NCI-H2171 treated with DMSO at 0.1 percent for 48 hours (cell line): ENCODE data around the gene MEOX2.

Experiments
- DNase-seq: peaks from one replicate; lab custom pipeline; 2025; lab: John Stamatoyannopoulos, UW

MEOX2 gene

GRCh38 chr7:15686295-15686956 is at the start of gene MEOX2:
MEOX2 (minus strand) TSS chr7:15686683; CDS start chr7:15686402, 281 bp downstream.
- DNase-seq = no peak

- DNase-seq = no peak
Observed at GRCh38 chr7:15729746-15730145, 43.3 kb upstream of the MEOX2 start.

- no peak for DNase-seq
Observed at GRCh38 chr7:15725051-15725450, 38.6 kb upstream of the MEOX2 start.

- DNase-seq = no peak
Observed at GRCh38 chr7:15723841-15724240, 37.4 kb upstream of the MEOX2 start.

DNA sequence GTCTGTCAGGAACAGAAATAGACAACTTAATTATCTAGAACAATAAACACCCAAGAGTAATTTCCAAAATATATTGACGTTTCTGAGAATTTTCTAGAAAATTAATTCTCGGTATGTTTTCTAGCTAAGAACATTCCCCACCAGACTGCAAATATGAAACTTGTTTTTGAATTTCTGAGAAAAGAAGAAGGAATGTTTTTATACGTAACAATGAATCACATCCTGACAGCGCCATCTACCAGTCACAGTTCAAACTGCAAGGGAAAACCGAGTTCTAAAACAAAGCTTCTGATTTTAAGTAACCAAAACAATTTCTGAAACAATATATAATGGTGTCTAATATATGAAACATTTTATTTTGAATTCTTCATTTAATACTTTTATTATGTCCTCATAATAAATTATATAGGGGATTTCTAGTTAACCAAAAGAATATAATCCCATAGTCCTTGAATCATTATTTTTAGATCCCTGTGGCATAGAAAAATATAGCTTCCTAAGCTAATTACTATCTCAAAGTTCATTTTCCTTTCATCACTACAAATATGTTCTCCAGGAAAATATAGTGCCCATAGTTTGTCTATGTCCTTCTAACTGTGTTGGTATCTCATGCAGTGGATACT is 34.5 kb upstream of the MEOX2 start:
- DNase-seq = peak; percentile 50

- DNase-seq = no peak
Observed at GRCh38 chr7:15719311-15719710, 32.8 kb upstream of the MEOX2 start.

GRCh38 chr7:15715435-15715834 is 29.0 kb upstream of the MEOX2 start:
- no peak for DNase-seq

- DNase-seq = no peak
Observed at GRCh38 chr7:15709978-15710377, 23.5 kb upstream of the MEOX2 start.

DNA sequence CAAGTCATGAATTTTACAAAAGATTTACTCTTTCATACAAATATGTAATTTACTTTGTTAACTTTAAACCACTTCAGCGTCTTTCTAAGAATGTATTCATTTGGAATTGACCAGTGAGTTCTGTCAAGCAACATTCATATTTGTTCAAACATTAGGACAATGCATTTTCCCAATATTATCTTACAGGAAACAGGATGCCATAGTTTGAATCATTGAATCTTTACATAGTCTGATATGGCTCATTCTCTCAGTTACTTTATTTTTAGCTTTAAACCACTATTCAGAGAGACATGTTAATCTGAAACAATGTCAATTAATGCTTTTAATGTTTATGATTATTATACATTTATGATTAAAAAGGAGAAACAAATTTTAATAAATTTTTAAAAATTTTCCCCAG is 21.1 kb upstream of the MEOX2 start:
- DNase-seq = no peak

DNA sequence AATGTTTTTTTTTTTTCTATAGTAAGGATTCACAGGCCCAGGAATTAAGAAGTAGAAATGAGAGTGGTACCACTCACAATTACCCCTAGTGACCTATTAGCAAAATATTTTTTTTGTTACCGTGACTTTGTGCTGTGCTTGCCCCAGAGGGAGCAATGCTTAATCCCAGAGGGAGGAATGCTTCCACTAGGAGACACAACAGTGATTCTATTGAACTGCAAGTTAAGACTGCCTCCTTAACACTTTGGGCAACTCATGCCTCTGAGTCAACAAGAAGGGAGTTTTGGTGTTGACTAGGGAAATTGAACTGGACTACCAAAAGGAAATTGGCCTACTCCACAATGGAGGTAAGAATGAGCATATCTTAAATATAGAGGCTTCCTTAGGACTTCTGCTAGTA is 17.2 kb upstream of the MEOX2 start:
- no peak for DNase-seq

DNA sequence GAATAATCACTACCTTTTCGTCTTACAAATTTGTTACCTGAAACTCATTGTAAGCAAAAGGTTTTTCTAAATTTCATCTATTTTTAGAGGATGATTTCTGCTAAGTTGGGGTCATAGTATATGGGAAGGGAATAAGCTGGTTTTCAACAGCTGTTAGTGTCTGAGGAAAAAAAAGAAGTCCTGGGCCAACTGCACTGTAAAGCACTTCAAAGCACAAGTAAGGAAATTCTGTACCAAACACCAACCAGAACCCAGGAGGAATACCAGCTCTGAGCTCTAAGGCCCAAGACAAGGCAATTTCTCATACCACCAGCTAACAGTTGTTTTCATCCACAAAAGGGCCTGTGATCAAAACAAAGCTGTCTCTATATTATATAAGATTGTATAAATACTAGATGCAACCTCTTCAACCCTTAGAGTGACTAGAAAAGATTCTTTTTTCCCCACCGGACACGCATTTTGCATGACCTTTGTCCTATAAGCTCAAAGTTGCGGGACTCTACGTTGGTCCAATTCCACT is 6.1 kb upstream of the MEOX2 start:
- DNase-seq = no peak

- DNase-seq = no peak
Observed at GRCh38 chr7:15688911-15689310, 2.4 kb upstream of the MEOX2 start.

- no peak for DNase-seq
Observed at GRCh38 chr7:15688279-15688626, 1.8 kb upstream of the MEOX2 start.

DNA sequence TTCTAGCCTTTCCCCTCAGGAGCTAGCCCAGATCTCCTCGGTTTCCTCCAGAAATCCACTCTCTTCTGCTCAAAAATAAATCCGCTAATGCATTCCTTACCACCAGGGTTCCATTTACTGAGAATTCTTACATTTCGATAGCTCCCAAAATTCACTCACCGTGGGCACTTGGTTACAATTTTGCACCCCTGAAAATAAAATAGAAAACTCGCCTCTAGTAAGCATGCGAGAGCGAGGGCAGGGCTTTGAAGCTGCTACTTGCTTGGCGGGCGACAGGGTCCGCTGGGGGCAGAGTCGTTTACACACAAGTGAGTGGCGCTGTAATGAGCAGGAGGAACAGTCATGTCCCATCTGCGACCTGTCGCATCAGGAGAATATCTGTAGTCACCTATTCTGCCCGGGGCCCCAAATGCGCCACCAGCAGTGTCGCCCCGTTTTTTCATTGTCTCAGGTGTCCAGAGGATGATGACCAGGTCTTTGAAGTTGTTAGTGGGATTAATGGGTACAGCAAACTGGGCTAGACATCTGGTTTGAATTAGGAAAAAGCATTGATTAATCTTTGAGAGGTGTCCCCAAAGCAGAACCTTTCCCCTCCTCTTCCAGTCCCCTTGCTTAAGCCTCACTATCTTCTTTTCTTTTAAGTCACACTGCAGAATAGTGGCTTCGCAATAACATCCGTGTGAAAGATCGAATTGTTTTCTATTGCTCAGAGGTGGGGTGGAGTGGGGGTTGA is 1.2 kb upstream of the MEOX2 start:
- no peak for DNase-seq

DNA sequence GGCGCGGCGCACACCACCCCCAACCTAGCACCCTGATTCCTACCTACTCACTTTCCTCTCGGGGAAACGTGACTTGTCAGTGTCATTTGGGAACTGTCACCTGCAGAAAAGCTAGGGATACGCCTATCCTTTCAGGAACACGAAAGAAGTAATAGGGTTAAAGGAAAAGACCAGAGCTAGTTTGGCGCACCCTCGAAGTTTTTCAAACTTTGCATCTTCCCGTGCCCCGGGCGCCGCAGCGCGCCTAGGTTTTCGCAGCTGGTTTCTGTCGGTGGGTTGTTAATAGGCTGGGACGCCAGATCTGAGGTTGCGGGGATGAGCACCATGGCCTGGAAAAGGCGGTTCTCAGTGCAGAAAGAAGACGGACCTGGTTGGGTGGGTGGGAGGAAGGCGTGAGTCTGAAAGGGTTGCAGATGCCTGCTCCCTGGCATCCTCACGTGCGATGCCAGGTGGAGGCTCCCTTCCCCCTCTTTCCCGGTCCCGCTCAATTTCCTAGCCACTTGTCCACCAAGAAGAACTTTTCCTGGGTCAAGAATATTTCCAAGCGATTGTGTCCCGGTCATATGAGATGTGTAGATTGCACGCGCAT is 568 bp upstream of the MEOX2 start:
- no peak for DNase-seq

GRCh38 chr7:15685358-15686294 is 857 bp downstream of the MEOX2 start:
- peak; percentile 71 for DNase-seq

- peak; percentile 28 for DNase-seq
Observed at GRCh38 chr7:15684871-15685270, 1.6 kb downstream of the MEOX2 start.

- DNase-seq = no peak
Observed at GRCh38 chr7:15684111-15684800, 2.2 kb downstream of the MEOX2 start.

DNA sequence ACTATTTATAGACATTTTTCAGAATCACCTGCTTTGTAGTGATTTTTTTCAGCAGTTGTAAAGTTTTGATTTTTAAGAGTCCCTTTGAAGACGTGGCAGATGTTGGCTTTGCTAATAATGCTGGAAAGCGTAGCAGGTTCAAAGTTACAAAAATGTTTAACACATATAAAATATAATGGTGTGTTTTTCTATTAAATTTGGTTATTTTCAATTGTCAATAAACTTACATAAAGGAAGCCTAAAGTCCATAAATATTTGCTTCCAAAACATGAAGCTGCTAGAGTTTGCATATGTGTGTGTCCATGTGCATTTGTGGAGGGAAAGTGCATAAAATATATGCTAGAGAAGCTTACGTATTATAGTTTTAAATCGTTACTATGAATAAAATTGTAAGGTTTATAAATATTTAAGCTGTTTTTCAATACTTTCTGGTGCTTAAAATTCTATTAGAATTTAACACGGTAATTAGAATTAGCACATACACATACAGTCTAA is 3.7 kb downstream of the MEOX2 start:
- no peak for DNase-seq

GRCh38 chr7:15682111-15682510 is 4.4 kb downstream of the MEOX2 start:
- DNase-seq = no peak

DNA sequence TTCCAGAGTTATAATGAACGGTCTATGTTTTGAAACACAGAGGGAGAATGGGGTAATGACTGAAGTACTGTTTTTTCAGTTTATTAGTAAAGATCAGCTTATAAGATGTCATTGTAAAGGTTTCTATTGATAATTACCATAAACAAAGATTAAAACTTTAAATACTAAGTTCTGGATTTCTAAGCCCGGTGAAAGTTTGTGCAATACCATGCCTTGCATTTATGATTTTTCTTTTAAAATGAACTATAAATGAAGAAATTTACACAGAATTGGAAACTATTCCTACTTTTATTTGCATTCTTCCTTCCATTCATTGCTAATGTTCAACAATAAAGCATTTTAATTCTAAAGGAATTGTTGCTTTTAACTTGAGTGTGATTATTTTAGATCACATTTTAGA is 4.9 kb downstream of the MEOX2 start:
- no peak for DNase-seq
